Prostate gland (tissue), 2 donors: ENCODE data around the gene PROM1.

Experiments used
- POLR2A ChIP-seq: fragments of 450-650 bp; IDR thresholded peaks from one replicate; pipeline ENCODE4 v1.6.1; 2016; ENCODE audit warnings: antibody characterized with exemption, mild to moderate bottlenecking
- POLR2AphosphoS5 ChIP-seq: sonication (generic); formaldehyde crosslinking; IDR thresholded peaks from one replicate; pipeline ENCODE4 v1.6.1; 2017; ENCODE audit warnings: antibody characterized with exemption
- TF ChIP-seq, protein P1 (sequence below), 4 experiments: fragments of 200-600 bp in 2 of 4; fragments of 450-650 bp in 2 of 4; sonication (generic) in 2 of 4; IDR thresholded peaks; 1 replicate in 3 of 4; 2 replicates in 1 of 4; pipeline ENCODE4 v1.5.1; 2016 to 2019; ENCODE audit warnings: antibody characterized with exemption in 4 of 4, mild to moderate bottlenecking in 2 of 4, moderate library complexity in 2 of 4

- TF ChIP-seq, protein P1, sequence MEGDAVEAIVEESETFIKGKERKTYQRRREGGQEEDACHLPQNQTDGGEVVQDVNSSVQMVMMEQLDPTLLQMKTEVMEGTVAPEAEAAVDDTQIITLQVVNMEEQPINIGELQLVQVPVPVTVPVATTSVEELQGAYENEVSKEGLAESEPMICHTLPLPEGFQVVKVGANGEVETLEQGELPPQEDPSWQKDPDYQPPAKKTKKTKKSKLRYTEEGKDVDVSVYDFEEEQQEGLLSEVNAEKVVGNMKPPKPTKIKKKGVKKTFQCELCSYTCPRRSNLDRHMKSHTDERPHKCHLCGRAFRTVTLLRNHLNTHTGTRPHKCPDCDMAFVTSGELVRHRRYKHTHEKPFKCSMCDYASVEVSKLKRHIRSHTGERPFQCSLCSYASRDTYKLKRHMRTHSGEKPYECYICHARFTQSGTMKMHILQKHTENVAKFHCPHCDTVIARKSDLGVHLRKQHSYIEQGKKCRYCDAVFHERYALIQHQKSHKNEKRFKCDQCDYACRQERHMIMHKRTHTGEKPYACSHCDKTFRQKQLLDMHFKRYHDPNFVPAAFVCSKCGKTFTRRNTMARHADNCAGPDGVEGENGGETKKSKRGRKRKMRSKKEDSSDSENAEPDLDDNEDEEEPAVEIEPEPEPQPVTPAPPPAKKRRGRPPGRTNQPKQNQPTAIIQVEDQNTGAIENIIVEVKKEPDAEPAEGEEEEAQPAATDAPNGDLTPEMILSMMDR (IDR thresholded peaks at IDR 0.05) = no peak
- TF ChIP-seq POLR2A = no peak
- TF ChIP-seq POLR2AphosphoS5 = no peak
Observed at GRCh38 chr4:16051132-16051531, 32.7 kb downstream of the PROM1 start.
